HEK293 (cell line): ENCODE measurements around the gene GRIPAP1.
A peak's percentile ranks its signal among the peaks of the same experiment; 100 is the strongest.

Source experiments
- CTCF ChIA-PET: fragments of 350-600 bp; formaldehyde crosslinking; extraction: SDS; loops from one replicate; lab custom pipeline; 2021; ENCODE audit warnings: antibody characterized with exemption; lab: Yijun Ruan, JAX
- POLR2A ChIA-PET: fragments of 300-600 bp; formaldehyde crosslinking; extraction: SDS; loops from one replicate; lab custom pipeline; 2020; ENCODE audit warnings: antibody characterized with exemption, inconsistent platforms; lab: Yijun Ruan, JAX
- H3K27ac ChIP-seq: fragments of 200-500 bp; sonication (Bioruptor generic); 2 replicates; pipeline ENCODE4 v1.5.1; 2014; ENCODE audit warnings: low read depth, low read length, control low read depth, inconsistent platforms; ENCODE audit errors: extremely low read depth
- H3K36me3 ChIP-seq, 2 experiments: fragments of 200-500 bp in 1 of 2; sonication (Bioruptor generic) in 1 of 2; 1 replicate in 1 of 2; 2 replicates in 1 of 2; pipeline ENCODE4 v1.5.1; 2014 to 2017; ENCODE audit warnings: inconsistent platforms in 2 of 2, low read length in 2 of 2; ENCODE audit not compliant: control insufficient read depth in 2 of 2, insufficient read depth in 1 of 2
- H3K4me1 ChIP-seq: fragments of 200-500 bp; sonication (Bioruptor generic); 2 replicates; pipeline ENCODE4 v1.5.1; 2014; ENCODE audit warnings: mild to moderate bottlenecking, low read length, inconsistent platforms; ENCODE audit not compliant: control insufficient read depth, insufficient read depth
- H3K4me3 ChIP-seq: 2 replicates; pipeline ENCODE4 v1.5.1; 2011; ENCODE audit warnings: low read depth, mild to moderate bottlenecking, control low read depth, low read length, moderate library complexity
- H3K9me3 ChIP-seq: fragments of 200-500 bp; sonication (Bioruptor generic); 2 replicates; pipeline ENCODE4 v1.5.1; 2014; ENCODE audit warnings: low read depth, low read length, inconsistent platforms; ENCODE audit not compliant: control insufficient read depth, insufficient read depth
- BCL11B ChIP-seq: fragments of 450-650 bp; formaldehyde crosslinking; IDR thresholded peaks from 2 replicates; pipeline ENCODE4 v1.5.1; 2016; ENCODE audit warnings: low read depth, missing biosample characterization, missing genetic modification characterization
- FEZF1 ChIP-seq: fragments of 450-650 bp; formaldehyde crosslinking; IDR thresholded peaks from 2 replicates; pipeline ENCODE4 v1.5.1; 2016; ENCODE audit warnings: missing biosample characterization, missing genetic modification characterization
- GLI4 ChIP-seq: fragments of 450-650 bp; formaldehyde crosslinking; IDR thresholded peaks from 2 replicates; pipeline ENCODE4 v1.5.1; 2016; ENCODE audit warnings: missing biosample characterization, missing genetic modification characterization
- KLF1 ChIP-seq: fragments of 450-650 bp; formaldehyde crosslinking; IDR thresholded peaks from 2 replicates; pipeline ENCODE4 v1.5.1; 2016; ENCODE audit warnings: missing biosample characterization, missing genetic modification characterization
- KLF8 ChIP-seq: fragments of 450-650 bp; formaldehyde crosslinking; IDR thresholded peaks from 2 replicates; pipeline ENCODE4 v1.5.1; 2016; ENCODE audit warnings: missing biosample characterization, missing genetic modification characterization
- MEIS1 ChIP-seq: sonication (generic); formaldehyde crosslinking; IDR thresholded peaks from 2 replicates; pipeline ENCODE4 v1.8.1; 2022; ENCODE audit warnings: missing genetic modification reagents, mild to moderate bottlenecking, borderline replicate concordance
- ZBTB11 ChIP-seq: fragments of 450-650 bp; formaldehyde crosslinking; conservative IDR thresholded peaks from 2 replicates; pipeline ENCODE4 v1.5.1; 2016; ENCODE audit warnings: low read depth, missing biosample characterization, missing genetic modification characterization
- ZNF184 ChIP-seq: fragments of 450-650 bp; IDR thresholded peaks from 2 replicates; pipeline ENCODE4 v1.5.1; 2018; ENCODE audit warnings: missing biosample characterization, mild to moderate bottlenecking, missing genetic modification characterization
- ZNF2 ChIP-seq: fragments of 450-650 bp; formaldehyde crosslinking; IDR thresholded peaks from 2 replicates; pipeline ENCODE4 v1.5.1; 2016; ENCODE audit warnings: missing biosample characterization, missing genetic modification characterization
- ZNF23 ChIP-seq: fragments of 450-650 bp; formaldehyde crosslinking; IDR thresholded peaks from 2 replicates; pipeline ENCODE4 v1.5.1; 2016; ENCODE audit warnings: missing biosample characterization, missing genetic modification characterization, borderline replicate concordance
- ZNF248 ChIP-seq: fragments of 450-650 bp; formaldehyde crosslinking; IDR thresholded peaks from 2 replicates; pipeline ENCODE4 v1.5.1; 2017; ENCODE audit warnings: missing biosample characterization, missing genetic modification characterization
- ZNF274 ChIP-seq, 2 experiments: fragments of 200-500 bp in 1 of 2; fragments of 450-650 bp in 1 of 2; sonication (Bioruptor generic) in 1 of 2; formaldehyde crosslinking in 1 of 2; IDR thresholded peaks; 2 replicates each; pipeline versions ENCODE4 v1.5.1 to v1.6.1; 2014 to 2016; ENCODE audit warnings: borderline replicate concordance in 1 of 2, inconsistent platforms in 1 of 2, low read length in 1 of 2, missing biosample characterization in 1 of 2, missing genetic modification characterization in 1 of 2
- ZNF292 ChIP-seq: fragments of 450-650 bp; formaldehyde crosslinking; IDR thresholded peaks from 2 replicates; pipeline ENCODE4 v1.5.1; 2016; ENCODE audit warnings: low read depth, missing biosample characterization, missing genetic modification characterization, borderline replicate concordance
- ZNF404 ChIP-seq: fragments of 450-650 bp; formaldehyde crosslinking; IDR thresholded peaks from 2 replicates; pipeline ENCODE4 v1.5.1; 2017; ENCODE audit warnings: missing biosample characterization, missing genetic modification characterization
- ZNF488 ChIP-seq: fragments of 450-650 bp; formaldehyde crosslinking; IDR thresholded peaks from 2 replicates; pipeline ENCODE4 v1.5.1; 2016; ENCODE audit warnings: missing biosample characterization, missing genetic modification characterization
- ZNF549 ChIP-seq: fragments of 450-650 bp; IDR thresholded peaks from 2 replicates; pipeline ENCODE4 v1.5.1; 2018; ENCODE audit warnings: missing biosample characterization, missing genetic modification characterization, mild to moderate bottlenecking, inconsistent platforms, moderate library complexity
- ZNF596 ChIP-seq: fragments of 450-650 bp; IDR thresholded peaks from 2 replicates; pipeline ENCODE4 v1.5.0; 2018; ENCODE audit warnings: missing biosample characterization, mild to moderate bottlenecking, missing genetic modification characterization, moderate library complexity
- ZNF621 ChIP-seq: fragments of 450-650 bp; formaldehyde crosslinking; IDR thresholded peaks from 2 replicates; pipeline ENCODE4 v1.5.1; 2017; ENCODE audit warnings: missing biosample characterization, missing genetic modification characterization
- ZNF623 ChIP-seq: fragments of 450-650 bp; formaldehyde crosslinking; IDR thresholded peaks from 2 replicates; pipeline ENCODE4 v1.5.1; 2016; ENCODE audit warnings: missing biosample characterization, missing genetic modification characterization
- ZNF785 ChIP-seq: fragments of 450-650 bp; formaldehyde crosslinking; IDR thresholded peaks from 2 replicates; pipeline ENCODE4 v1.5.1; 2016; ENCODE audit warnings: missing biosample characterization, missing genetic modification characterization
- ZNF830 ChIP-seq: fragments of 450-650 bp; IDR thresholded peaks from 2 replicates; pipeline ENCODE4 v1.5.0; 2018; ENCODE audit warnings: missing biosample characterization, missing genetic modification characterization, low read depth, mild to moderate bottlenecking, moderate library complexity
- TF ChIP-seq, protein P1 (sequence below): fragments of 450-650 bp; formaldehyde crosslinking; optimal IDR thresholded peaks from 2 replicates; pipeline ENCODE3; 2016; ENCODE audit warnings: missing biosample characterization, mild to moderate bottlenecking, missing genetic modification characterization
- TF ChIP-seq, protein P2 (sequence below): fragments of 450-650 bp; formaldehyde crosslinking; IDR thresholded peaks from 2 replicates; pipeline ENCODE4 v1.5.1; 2017; ENCODE audit warnings: missing biosample characterization, missing genetic modification characterization

Gene GRIPAP1

GRCh38 chrX:49030283-49030682, 28.2 kb upstream of the GRIPAP1 start (continued):
- TF ChIP-seq ZNF830, result no peak
- no peak for TF ChIP-seq ZBTB11 (tag by site-specific recombination)
- TF ChIP-seq GLI4, result no peak
- TF ChIP-seq ZNF621, result no peak

GRCh38 chrX:49029876-49030275, 27.8 kb upstream of the GRIPAP1 start:
- no peaks in the 10 kb centered on the region for H3K4me1 ChIP-seq
- TF ChIP-seq, protein P1, sequence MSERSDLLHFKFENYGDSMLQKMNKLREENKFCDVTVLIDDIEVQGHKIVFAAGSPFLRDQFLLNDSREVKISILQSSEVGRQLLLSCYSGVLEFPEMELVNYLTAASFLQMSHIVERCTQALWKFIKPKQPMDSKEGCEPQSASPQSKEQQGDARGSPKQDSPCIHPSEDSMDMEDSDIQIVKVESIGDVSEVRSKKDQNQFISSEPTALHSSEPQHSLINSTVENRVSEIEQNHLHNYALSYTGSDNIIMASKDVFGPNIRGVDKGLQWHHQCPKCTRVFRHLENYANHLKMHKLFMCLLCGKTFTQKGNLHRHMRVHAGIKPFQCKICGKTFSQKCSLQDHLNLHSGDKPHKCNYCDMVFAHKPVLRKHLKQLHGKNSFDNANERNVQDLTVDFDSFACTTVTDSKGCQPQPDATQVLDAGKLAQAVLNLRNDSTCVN, result no peak
- TF ChIP-seq KLF1 (tag by site-specific recombination), result peak; percentile 93
- TF ChIP-seq, all 188 proteins: peak for 1
- no peak overlapping the region for H3K27ac ChIP-seq
- ChIA-PET CTCF (no interaction called here), POLR2A (interaction anchor here (0.7 kb wide), 2 partner anchors 10 to 118 kb away, joined by 5 to 9 read pairs; no protein-coding TSS in a partner anchor)
- H3K36me3 ChIP-seq, result peaks cover 0 to 50% of the 10 kb centered on the region in 2 experiments; a peak in 2 of 3 replicates
- H3K4me3 ChIP-seq, result no peak overlapping the region
- no peaks in the 10 kb centered on the region for H3K9me3 ChIP-seq

DNA sequence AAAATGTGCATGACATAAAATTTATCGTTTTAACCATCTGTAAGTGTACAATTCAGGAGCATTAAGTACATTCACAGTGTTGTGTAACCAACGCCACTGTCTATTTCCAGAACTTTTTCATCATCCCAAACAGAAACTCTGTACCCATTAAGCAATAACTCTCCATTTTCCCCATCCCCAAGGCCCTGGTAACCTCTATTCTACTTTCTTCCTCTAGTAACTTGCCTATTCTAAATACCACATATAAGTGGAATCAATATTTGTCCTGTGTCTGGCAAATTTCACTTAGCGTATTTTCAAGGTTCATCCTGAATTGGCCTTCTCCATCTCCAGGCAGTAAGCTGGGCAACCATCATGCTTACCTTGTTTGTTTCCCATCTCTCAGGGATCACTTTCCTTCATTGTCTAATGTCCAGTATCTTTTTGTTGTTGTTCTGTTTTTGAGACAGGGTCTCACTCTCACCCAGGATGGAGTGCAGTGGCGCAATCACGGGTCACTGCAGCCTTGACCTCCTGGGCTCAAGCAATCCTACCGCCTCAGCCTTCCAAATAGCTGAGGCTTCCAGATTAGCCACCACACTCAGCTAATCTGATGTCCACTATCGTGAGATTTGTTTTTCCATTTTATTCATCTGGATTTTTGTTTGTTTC, 17.7 kb upstream of the GRIPAP1 start:
- Histone ChIP-seq H3K36me3 (peaks cover 0 to 3% of the 10 kb centered on the region in 2 experiments; a peak in 1 of 3 replicates), H3K27ac (no peak overlapping the region), H3K4me1 (no peaks in the 10 kb centered on the region), H3K9me3 (no peaks in the 10 kb centered on the region), H3K4me3 (no peak overlapping the region)
- ChIA-PET POLR2A (no interaction called here), CTCF (interaction anchor here (0.6 kb wide), 1 partner anchor 26 kb away, joined by 4 read pairs; no protein-coding TSS in a partner anchor)
- TF ChIP-seq ZNF596 (tag by site-specific recombination), result no peak
- no peak for TF ChIP-seq ZNF404 (tag by site-specific recombination)
- no peak for TF ChIP-seq ZNF184 (tag by site-specific recombination)
- TF ChIP-seq MEIS1 (CRISPR knock-in tag), result no peak
- no peak for TF ChIP-seq FEZF1 (tag by site-specific recombination)

DNA sequence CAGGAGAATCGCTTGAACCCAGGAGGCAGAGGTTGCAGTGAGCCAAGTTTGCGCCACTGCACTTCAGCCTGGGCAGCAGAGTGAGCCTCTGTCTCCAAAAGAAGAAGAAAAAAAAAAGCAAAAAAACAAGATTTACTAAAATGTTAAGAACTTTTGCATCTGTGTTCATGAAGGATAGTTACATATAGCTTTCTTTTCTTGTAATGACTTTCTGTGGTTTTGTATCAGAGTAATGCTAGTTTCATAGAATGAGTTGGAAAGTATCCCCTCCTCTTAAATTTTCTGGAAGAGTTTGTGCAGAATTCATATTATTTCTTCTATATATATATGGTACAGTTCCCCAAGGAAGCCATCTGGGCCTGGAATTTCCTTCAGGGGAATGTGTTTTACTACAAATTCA, 17.0 kb upstream of the GRIPAP1 start:
- Histone ChIP-seq H3K27ac (no peak overlapping the region), H3K36me3 (no peaks in the 10 kb centered on the region), H3K9me3 (no peaks in the 10 kb centered on the region), H3K4me3 (no peak overlapping the region), H3K4me1 (no peaks in the 10 kb centered on the region)
- CTCF ChIA-PET, result interaction anchor here (0.6 kb wide), 1 partner anchor 27 kb away, joined by 4 read pairs; no protein-coding TSS in a partner anchor
- POLR2A ChIA-PET, result no interaction called here
- TF ChIP-seq ZNF785 (tag by site-specific recombination) (no peak), ZNF274 (IDR thresholded peaks at IDR 0.05; ENCODE audit: low read length) (no peak), ZNF274 (tag by site-specific recombination; IDR thresholded peaks at IDR 0.05; ENCODE audit: borderline replicate concordance) (no peak), ZNF549 (tag by site-specific recombination) (no peak), ZNF184 (tag by site-specific recombination) (no peak), ZNF23 (tag by site-specific recombination) (no peak), ZNF623 (tag by site-specific recombination) (no peak), ZNF488 (tag by site-specific recombination) (no peak), ZNF248 (no peak), KLF8 (tag by site-specific recombination) (no peak), BCL11B (no peak), ZNF2 (no peak), ZNF292 (tag by site-specific recombination) (no peak)
- TF ChIP-seq, protein P2, sequence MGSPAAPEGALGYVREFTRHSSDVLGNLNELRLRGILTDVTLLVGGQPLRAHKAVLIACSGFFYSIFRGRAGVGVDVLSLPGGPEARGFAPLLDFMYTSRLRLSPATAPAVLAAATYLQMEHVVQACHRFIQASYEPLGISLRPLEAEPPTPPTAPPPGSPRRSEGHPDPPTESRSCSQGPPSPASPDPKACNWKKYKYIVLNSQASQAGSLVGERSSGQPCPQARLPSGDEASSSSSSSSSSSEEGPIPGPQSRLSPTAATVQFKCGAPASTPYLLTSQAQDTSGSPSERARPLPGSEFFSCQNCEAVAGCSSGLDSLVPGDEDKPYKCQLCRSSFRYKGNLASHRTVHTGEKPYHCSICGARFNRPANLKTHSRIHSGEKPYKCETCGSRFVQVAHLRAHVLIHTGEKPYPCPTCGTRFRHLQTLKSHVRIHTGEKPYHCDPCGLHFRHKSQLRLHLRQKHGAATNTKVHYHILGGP, result no peak
